CD4-positive, alpha-beta T cell (primary cell): Measurements from ENCODE around the gene FOLR3. TPM values are rescaled to one million over a fixed set of nuclear protein-coding genes. Genes with fewer than 3 reads are reported as not detected.
"Not testable (repeated sequence)": the region's sequence is repeated elsewhere in the genome, so short reads cannot be mapped to it uniquely, and the experiment has no call there.

Source experiments
- ATAC-seq: fragments of 200-7000 bp; cut with Tn5 transposase; one replicate; pipeline ENCODE4 v1.10.0; 2022; ENCODE audit warnings: mild to moderate bottlenecking; ENCODE audit not compliant: poor library complexity
- CTCF ChIA-PET: fragments of 350-600 bp; sonication (Branson Sonifier 250); formaldehyde crosslinking; loops from one replicate; lab custom pipeline; 2021; ENCODE audit warnings: antibody characterized with exemption, inconsistent platforms; lab: Charles Lee
- POLR2A ChIA-PET: fragments of 350-600 bp; sonication (Branson Sonifier 250); formaldehyde crosslinking; loops from one replicate; lab custom pipeline; 2021; ENCODE audit warnings: antibody characterized with exemption, inconsistent platforms; lab: Charles Lee
- DNase-seq, 14 experiments: peaks; one replicate each; pipeline ENCODE4 v3.0.0-alpha.2; 2013 to 2020; ENCODE audit warnings: mixed read lengths in 2 of 14
- H3K27ac ChIP-seq, 2 donors: one replicate each; pipeline versions ENCODE4 v1.5.1 to v1.7.0; 2013; ENCODE audit warnings: low read length in 2 of 2, low read depth in 1 of 2, mild to moderate bottlenecking in 1 of 2
- H3K27me3 ChIP-seq, 2 experiments: 1 replicate in 1 of 2; 2 replicates in 1 of 2; pipeline versions ENCODE4 v1.6.1 to v1.7.0; 2013; ENCODE audit warnings: low read length in 2 of 2, control low read depth in 1 of 2, mild to moderate bottlenecking in 1 of 2, moderate library complexity in 1 of 2; ENCODE audit not compliant: insufficient read depth in 2 of 2, control insufficient read depth in 1 of 2
- H3K36me3 ChIP-seq: one replicate; pipeline ENCODE4 v1.6.1; 2013; ENCODE audit warnings: low read length, control low read depth; ENCODE audit not compliant: insufficient read depth
- H3K4me1 ChIP-seq: one replicate; pipeline ENCODE4 v1.6.1; 2013; ENCODE audit warnings: low read length, control low read depth; ENCODE audit not compliant: insufficient read depth
- H3K4me3 ChIP-seq: one replicate; pipeline ENCODE4 v1.5.1; 2013; ENCODE audit warnings: mild to moderate bottlenecking, low read length, moderate library complexity
- H3K9me3 ChIP-seq, 2 experiments: 1 replicate in 1 of 2; 2 replicates in 1 of 2; pipeline versions ENCODE4 v1.6.1 to v1.7.0; 2013; ENCODE audit warnings: low read length in 2 of 2, mild to moderate bottlenecking in 2 of 2, control low read depth in 1 of 2, moderate library complexity in 1 of 2; ENCODE audit not compliant: control insufficient read depth in 1 of 2, insufficient read depth in 1 of 2
- H3K27ac Mint-ChIP-seq: one replicate; pipeline ENCODE4 v1.8.0; 2020; ENCODE audit warnings: mixed read lengths
- H3K27me3 Mint-ChIP-seq: one replicate; pipeline ENCODE4 v1.8.0; 2021; ENCODE audit warnings: mixed read lengths
- H3K36me3 Mint-ChIP-seq: one replicate; pipeline ENCODE4 v1.8.0; 2021; ENCODE audit warnings: low read depth, mixed read lengths
- H3K4me1 Mint-ChIP-seq: one replicate; pipeline ENCODE4 v1.8.0; 2021; ENCODE audit warnings: low read depth, mixed read lengths
- H3K4me3 Mint-ChIP-seq: one replicate; pipeline ENCODE4 v1.8.0; 2020; ENCODE audit warnings: mild to moderate bottlenecking, mixed read lengths
- H3K9me3 Mint-ChIP-seq: one replicate; pipeline ENCODE4 v1.8.0; 2020; ENCODE audit warnings: mixed read lengths
- intact Hi-C, 2 experiments: fragments of 100-400 bp; cut with DNase I in 1 of 2; cut with micrococcal nuclease in 1 of 2; formaldehyde crosslinking; loops; one replicate each; pipeline versions ENCODE4 v1.15.1 to v1.9.0; 2023 to 2025; cut with DNase I, micrococcal nuclease
- total RNA-seq, 174 experiments: library from RNA in 2 of 174; stranded (reverse) in 2 of 174; gene quantifications; one replicate each; pipeline ENCODE4 v1.2.3 and lab custom pipeline; 2021 to 2026
- TF ChIP-seq, protein P1 (sequence below): fragments of 200-600 bp; IDR thresholded peaks from one replicate; pipeline ENCODE4 v1.8.0; 2022; ENCODE audit warnings: antibody characterized with exemption, mild to moderate bottlenecking

FOLR3 gene
- total RNA-seq, 2 experiments from 2014 or later: 0.47 TPM; not detected in 1

DNA sequence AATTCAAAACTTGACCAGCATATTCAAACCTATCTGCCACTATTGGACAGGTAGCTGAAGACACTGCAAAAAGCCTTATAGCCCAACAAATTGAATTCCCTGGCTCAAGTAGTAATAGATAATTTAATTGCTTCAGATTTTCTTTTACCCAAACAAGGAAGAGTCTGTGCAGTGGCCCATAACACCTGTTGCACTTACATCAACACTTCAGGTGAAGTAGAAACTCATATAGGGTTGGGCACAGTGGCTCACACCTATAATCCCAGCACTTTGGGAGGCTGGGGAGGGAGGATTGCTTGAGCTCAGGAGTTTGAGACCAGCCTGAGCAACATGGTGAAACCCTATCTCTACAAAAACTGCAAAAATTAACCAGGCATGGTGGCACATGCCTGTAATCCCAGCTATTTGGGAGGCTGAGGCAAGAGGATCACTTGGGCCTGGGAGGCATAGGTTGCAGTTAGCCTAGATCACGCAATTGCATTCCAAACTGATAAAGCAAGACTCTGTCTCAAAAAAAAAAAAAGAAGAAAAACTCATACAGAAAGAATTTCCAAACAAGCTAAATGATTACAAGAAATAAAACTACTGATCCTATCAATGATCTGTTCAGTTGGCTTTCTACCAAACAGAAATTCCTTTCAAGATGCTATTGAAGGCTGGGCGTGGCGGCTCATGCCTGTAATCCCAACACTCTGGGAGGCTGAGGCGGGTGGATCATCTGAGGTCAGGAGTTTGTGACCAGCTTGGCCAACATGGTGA lies 9.5 kb downstream of the FOLR3 start:
- intact Hi-C loops: loop anchor here (1.0 kb wide), 3 partner anchors 120 to 168 kb away; no protein-coding TSS in a partner anchor
- Histone ChIP-seq H3K27me3 (no peaks in the 10 kb centered on the region), H3K4me1 (no peaks in the 10 kb centered on the region), H3K4me3 (no peak overlapping the region), H3K9me3 (no peaks in the 10 kb centered on the region), H3K36me3 (no peaks in the 10 kb centered on the region), H3K27ac (no peak overlapping the region)
- Mint-ChIP-seq H3K27me3 (peaks cover 11% of the 10 kb centered on the region), H3K4me1 (no peaks in the 10 kb centered on the region), H3K9me3 (no peaks in the 10 kb centered on the region), H3K36me3 (no peaks in the 10 kb centered on the region), H3K27ac (no peak overlapping the region), H3K4me3 (no peak overlapping the region)
- CTCF ChIA-PET: interaction anchor here (0.7 to 3.2 kb wide), 12 partner anchors 10 to 222 kb away, joined by 3 to 50 read pairs (median 6); partner anchors contain the start of gene ANAPC15
- ATAC-seq (no peak), DNase-seq (no peak)
- TF ChIP-seq, protein P1, sequence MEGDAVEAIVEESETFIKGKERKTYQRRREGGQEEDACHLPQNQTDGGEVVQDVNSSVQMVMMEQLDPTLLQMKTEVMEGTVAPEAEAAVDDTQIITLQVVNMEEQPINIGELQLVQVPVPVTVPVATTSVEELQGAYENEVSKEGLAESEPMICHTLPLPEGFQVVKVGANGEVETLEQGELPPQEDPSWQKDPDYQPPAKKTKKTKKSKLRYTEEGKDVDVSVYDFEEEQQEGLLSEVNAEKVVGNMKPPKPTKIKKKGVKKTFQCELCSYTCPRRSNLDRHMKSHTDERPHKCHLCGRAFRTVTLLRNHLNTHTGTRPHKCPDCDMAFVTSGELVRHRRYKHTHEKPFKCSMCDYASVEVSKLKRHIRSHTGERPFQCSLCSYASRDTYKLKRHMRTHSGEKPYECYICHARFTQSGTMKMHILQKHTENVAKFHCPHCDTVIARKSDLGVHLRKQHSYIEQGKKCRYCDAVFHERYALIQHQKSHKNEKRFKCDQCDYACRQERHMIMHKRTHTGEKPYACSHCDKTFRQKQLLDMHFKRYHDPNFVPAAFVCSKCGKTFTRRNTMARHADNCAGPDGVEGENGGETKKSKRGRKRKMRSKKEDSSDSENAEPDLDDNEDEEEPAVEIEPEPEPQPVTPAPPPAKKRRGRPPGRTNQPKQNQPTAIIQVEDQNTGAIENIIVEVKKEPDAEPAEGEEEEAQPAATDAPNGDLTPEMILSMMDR: no peak
- POLR2A ChIA-PET: interaction anchor here (1.0 kb wide), 1 partner anchor 119 kb away, joined by 4 read pairs; no protein-coding TSS in a partner anchor

DNA sequence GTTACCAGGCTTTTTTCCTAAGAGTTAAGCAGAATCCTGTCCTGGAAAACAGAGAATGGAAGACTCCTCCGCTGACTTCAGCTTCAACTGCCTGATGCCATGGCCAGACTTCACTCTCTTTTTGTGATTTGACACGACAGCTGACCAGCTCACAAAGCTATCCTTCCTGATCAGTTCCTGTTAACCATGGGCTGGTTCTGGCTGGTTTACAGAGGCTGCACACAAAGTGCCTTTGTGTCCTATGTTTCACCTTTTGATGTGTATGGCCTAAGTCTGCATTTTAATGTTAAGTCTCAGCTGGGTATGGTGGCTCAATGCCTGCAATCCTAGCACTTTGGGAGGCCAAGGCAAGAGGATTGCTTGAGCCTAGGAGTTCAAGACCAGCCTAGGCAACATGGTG lies 11.1 kb downstream of the FOLR3 start:
- Mint-ChIP-seq H3K27me3 (peaks cover 6% of the 10 kb centered on the region), H3K4me3 (no peak overlapping the region), H3K4me1 (no peaks in the 10 kb centered on the region), H3K9me3 (no peaks in the 10 kb centered on the region), H3K36me3 (no peaks in the 10 kb centered on the region), H3K27ac (no peak overlapping the region)
- TF ChIP-seq, protein P1: no peak
- Histone ChIP-seq H3K27ac (no peak overlapping the region), H3K4me1 (no peaks in the 10 kb centered on the region), H3K27me3 (no peaks in the 10 kb centered on the region), H3K4me3 (no peak overlapping the region), H3K36me3 (no peaks in the 10 kb centered on the region), H3K9me3 (no peaks in the 10 kb centered on the region)
- CTCF ChIA-PET: interaction anchor here (1.1 kb wide), 1 partner anchor 56 kb away, joined by 4 read pairs; no protein-coding TSS in a partner anchor
- ATAC-seq (no peak), DNase-seq (no peak)
- intact Hi-C loops: no loop called here
- POLR2A ChIA-PET: no interaction called here

DNA sequence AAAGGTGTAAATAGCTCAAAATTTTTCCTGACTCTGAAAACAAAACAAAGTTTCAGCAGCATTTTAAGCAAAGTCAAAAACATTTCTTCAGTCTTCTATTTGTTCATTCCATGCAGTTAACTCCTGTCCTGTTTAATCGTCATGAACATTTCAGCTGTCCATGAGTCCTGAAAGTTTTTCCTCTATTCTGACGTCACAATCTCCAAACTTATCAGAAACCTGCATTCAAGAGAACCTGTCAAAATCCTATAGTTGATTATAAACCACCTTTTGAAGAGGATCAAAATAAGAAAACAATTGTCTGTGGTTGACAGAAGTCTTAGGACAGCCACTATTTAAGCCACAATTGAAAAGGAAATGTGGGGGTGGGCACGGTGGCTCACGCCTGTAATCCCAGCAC lies 15.4 kb downstream of the FOLR3 start:
- H3K4me3 ChIP-seq: no peak overlapping the region
- Mint-ChIP-seq H3K27ac (no peak overlapping the region), H3K4me3 (no peak overlapping the region), H3K27me3 (no peaks in the 10 kb centered on the region), H3K4me1 (no peaks in the 10 kb centered on the region), H3K9me3 (no peaks in the 10 kb centered on the region), H3K36me3 (no peaks in the 10 kb centered on the region)
- no peaks in the 10 kb centered on the region for H3K36me3 ChIP-seq
- ChIA-PET CTCF (interaction anchor here (1.1 kb wide), 1 partner anchor 126 kb away, joined by 3 read pairs; no protein-coding TSS in a partner anchor), POLR2A (no interaction called here)
- H3K9me3 ChIP-seq: no peaks in the 10 kb centered on the region
- ATAC-seq (no peak), DNase-seq (no peak)
- intact Hi-C loops: no loop called here
- no peaks in the 10 kb centered on the region for H3K4me1 ChIP-seq
- TF ChIP-seq, protein P1: no peak
- H3K27me3 ChIP-seq: no peaks in the 10 kb centered on the region
- no peak overlapping the region for H3K27ac ChIP-seq

DNA sequence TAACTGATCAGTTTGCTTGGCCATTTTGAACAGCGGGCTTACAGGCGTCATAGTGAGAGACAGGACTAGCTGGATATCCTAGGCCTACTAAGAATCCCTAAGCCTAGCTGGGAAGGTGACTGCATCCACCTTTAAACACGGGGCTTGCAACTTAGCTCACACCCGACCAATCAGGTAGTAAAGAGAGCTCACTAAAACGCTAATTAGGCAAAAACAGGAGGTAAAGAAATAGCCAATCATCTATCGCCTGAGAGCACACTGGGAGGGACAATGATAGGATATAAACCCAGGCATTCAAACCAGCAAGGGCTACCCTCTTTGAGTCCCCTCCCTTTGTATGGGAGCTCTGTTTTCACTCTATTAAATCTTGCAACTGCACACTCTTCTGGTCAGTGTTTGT lies 18.3 kb downstream of the FOLR3 start:
- H3K36me3 Mint-ChIP-seq, H3K27ac Mint-ChIP-seq, H3K4me1 ChIP-seq, H3K4me3 Mint-ChIP-seq, H3K9me3 ChIP-seq, DNase-seq, H3K36me3 ChIP-seq, POLR2A ChIA-PET, H3K27me3 ChIP-seq, ATAC-seq, H3K9me3 Mint-ChIP-seq, H3K4me1 Mint-ChIP-seq, intact Hi-C loops, H3K27me3 Mint-ChIP-seq, H3K4me3 ChIP-seq, H3K27ac ChIP-seq: not testable (repeated sequence)
- CTCF ChIA-PET: interaction anchor here (1.9 kb wide), 1 partner anchor 129 kb away, joined by 5 read pairs; no protein-coding TSS in a partner anchor
